Measurements from ENCODE around the gene CLDN14. TPM values are rescaled to one million over a fixed set of nuclear protein-coding genes. Genes with fewer than 3 reads are reported as not detected.
"Not testable (repeated sequence)": the region's sequence is repeated elsewhere in the genome, so short reads cannot be mapped to it uniquely, and the experiment has no call there.

The CLDN14 gene
- polyA plus RNA-seq, 1 experiment = not detected

GRCh38 chr21:36478207-36478701 lies 1.7 kb downstream of the CLDN14 start:
- POLR2A ChIA-PET = no interaction called here
- peak; percentile 66 for DNase-seq (ENCODE audit: low read depth)
- H3K36me3 ChIP-seq (ENCODE audit: control insufficient read depth, insufficient read depth, low read length) = no peaks in the 10 kb centered on the region
- no peaks in the 10 kb centered on the region for H3K27me3 ChIP-seq (ENCODE audit: control insufficient read depth, insufficient read depth, low read length)
- TF ChIP-seq CTCF (IDR thresholded peaks at IDR 0.05; ENCODE audit: insufficient read depth, low read depth, low read length) = no peak
- CTCF ChIA-PET = interaction anchor here (0.6 to 1.7 kb wide), 7 partner anchors 9 to 1489 kb away, joined by 3 to 6 read pairs (median 3); no protein-coding TSS in a partner anchor
- no peak overlapping the region for H3K4me3 ChIP-seq (ENCODE audit: low read depth, low read length)

- CTCF ChIA-PET = interaction anchor here (0.6 to 1.1 kb wide), 2 partner anchors 18 to 1490 kb away, joined by 3 read pairs; no protein-coding TSS in a partner anchor
- no peak overlapping the region for H3K4me3 ChIP-seq (ENCODE audit: low read depth, low read length)
Observed at GRCh38 chr21:36477559-36477958, 2.4 kb downstream of the CLDN14 start.

GRCh38 chr21:36477001-36477400 lies 2.9 kb downstream of the CLDN14 start:
- no peak for DNase-seq (ENCODE audit: low read depth)
- H3K27me3 ChIP-seq (ENCODE audit: control insufficient read depth, insufficient read depth, low read length) = no peaks in the 10 kb centered on the region
- POLR2A ChIA-PET = no interaction called here
- no peaks in the 10 kb centered on the region for H3K36me3 ChIP-seq (ENCODE audit: control insufficient read depth, insufficient read depth, low read length)
- CTCF ChIA-PET = no interaction called here
- no peak for TF ChIP-seq CTCF (IDR thresholded peaks at IDR 0.05; ENCODE audit: insufficient read depth, low read depth, low read length)
- H3K4me3 ChIP-seq (ENCODE audit: low read depth, low read length) = no peak overlapping the region

More at GRCh38 chr21:36477559-36477958, 2.4 kb downstream of the CLDN14 start:
- no peak for TF ChIP-seq CTCF (IDR thresholded peaks at IDR 0.05; ENCODE audit: insufficient read depth, low read depth, low read length)
- POLR2A ChIA-PET = no interaction called here
- no peak for DNase-seq (ENCODE audit: low read depth)
- H3K27me3 ChIP-seq (ENCODE audit: control insufficient read depth, insufficient read depth, low read length) = no peaks in the 10 kb centered on the region
- no peaks in the 10 kb centered on the region for H3K36me3 ChIP-seq (ENCODE audit: control insufficient read depth, insufficient read depth, low read length)

- CTCF ChIA-PET; POLR2A ChIA-PET; H3K27me3 ChIP-seq (ENCODE audit: control insufficient read depth, insufficient read depth, low read length); H3K36me3 ChIP-seq (ENCODE audit: control insufficient read depth, insufficient read depth, low read length); H3K4me3 ChIP-seq (ENCODE audit: low read depth, low read length); DNase-seq (ENCODE audit: low read depth): not testable (repeated sequence)
Observed at GRCh38 chr21:36476541-36476940, 3.4 kb downstream of the CLDN14 start.

- no peak for TF ChIP-seq CTCF (IDR thresholded peaks at IDR 0.05; ENCODE audit: insufficient read depth, low read depth, low read length)
- CTCF ChIA-PET = no interaction called here
- Histone ChIP-seq H3K27me3 (ENCODE audit: control insufficient read depth, insufficient read depth, low read length) (no peaks in the 10 kb centered on the region), H3K36me3 (ENCODE audit: control insufficient read depth, insufficient read depth, low read length) (no peaks in the 10 kb centered on the region), H3K4me3 (ENCODE audit: low read depth, low read length) (no peak overlapping the region)
- DNase-seq (ENCODE audit: low read depth) = no peak
- POLR2A ChIA-PET = no interaction called here
Observed at GRCh38 chr21:36474591-36474990, 5.3 kb downstream of the CLDN14 start.

- TF ChIP-seq CTCF (IDR thresholded peaks at IDR 0.05; ENCODE audit: insufficient read depth, low read depth, low read length) = no peak
- ChIA-PET POLR2A (no interaction called here), CTCF (no interaction called here)
- Histone ChIP-seq H3K4me3 (ENCODE audit: low read depth, low read length) (no peak overlapping the region), H3K36me3 (ENCODE audit: control insufficient read depth, insufficient read depth, low read length) (no peaks in the 10 kb centered on the region), H3K27me3 (ENCODE audit: control insufficient read depth, insufficient read depth, low read length) (no peaks in the 10 kb centered on the region)
- no peak for DNase-seq (ENCODE audit: low read depth)
Observed at GRCh38 chr21:36473203-36473602, 6.7 kb downstream of the CLDN14 start.
